NCI-H128 (cell line): Measurements from ENCODE around the gene RBM3.
"Not testable (repeated sequence)": the region's sequence is repeated elsewhere in the genome, so short reads cannot be mapped to it uniquely, and the experiment has no call there.

Experiments used
- DNase-seq: peaks from one replicate; lab custom pipeline; 2025; ENCODE audit not compliant: unreplicated experiment; lab: John Stamatoyannopoulos, UW

RBM3 gene

GRCh38 chrX:48574270-48575266 lies at the start of gene RBM3:
Gene RBM3 (plus strand): TSS chrX:48574484. CDS start chrX:48575181, 697 bp downstream.
- DNase-seq = peak; percentile 87

- not testable (repeated sequence) for DNase-seq
Observed at GRCh38 chrX:48525853-48526252, 48.4 kb upstream of the RBM3 start.

- DNase-seq = no peak
Observed at GRCh38 chrX:48530736-48531135, 43.5 kb upstream of the RBM3 start.

- DNase-seq = no peak
Observed at GRCh38 chrX:48531358-48531959, 42.8 kb upstream of the RBM3 start.

GRCh38 chrX:48532161-48532560 lies 42.1 kb upstream of the RBM3 start:
- DNase-seq = no peak

GRCh38 chrX:48533165-48533564 lies 41.1 kb upstream of the RBM3 start:
- DNase-seq = no peak

GRCh38 chrX:48538641-48539344 lies 35.5 kb upstream of the RBM3 start:
- no peak for DNase-seq

GRCh38 chrX:48539345-48540027 lies 34.8 kb upstream of the RBM3 start, which contains the start of gene TBC1D25:
Gene TBC1D25 (plus strand): TSS chrX:48539714. CDS start chrX:48539798, 84 bp downstream.
- DNase-seq = peak; percentile 91

GRCh38 chrX:48540028-48540375 lies 34.3 kb upstream of the RBM3 start:
- no peak for DNase-seq

- DNase-seq = no peak
Observed at GRCh38 chrX:48540480-48540879, 33.8 kb upstream of the RBM3 start.

GRCh38 chrX:48541140-48541814 lies 33.0 kb upstream of the RBM3 start:
- DNase-seq = no peak

- DNase-seq = no peak
Observed at GRCh38 chrX:48548871-48549270, 25.4 kb upstream of the RBM3 start.

GRCh38 chrX:48555731-48556325 lies 18.5 kb upstream of the RBM3 start:
- not testable (repeated sequence) for DNase-seq

- DNase-seq = no peak
Observed at GRCh38 chrX:48558271-48558670, 16.0 kb upstream of the RBM3 start.

GRCh38 chrX:48559636-48560035 lies 14.6 kb upstream of the RBM3 start:
- no peak for DNase-seq

GRCh38 chrX:48560056-48560455 lies 14.2 kb upstream of the RBM3 start:
- no peak for DNase-seq

GRCh38 chrX:48560681-48561080 lies 13.6 kb upstream of the RBM3 start:
- no peak for DNase-seq

GRCh38 chrX:48569958-48570357 lies 4.3 kb upstream of the RBM3 start:
- DNase-seq = no peak

GRCh38 chrX:48573690-48574269 lies 504 bp upstream of the RBM3 start:
- DNase-seq = no peak

GRCh38 chrX:48575642-48576041 lies 1.4 kb downstream of the RBM3 start:
- no peak for DNase-seq
